HCT116 (cell line): ENCODE results near the gene FGD3. TPM values are rescaled to one million over a fixed set of nuclear protein-coding genes. Genes with fewer than 3 reads are reported as not detected.

Experiments used
- ATAC-seq: fragments of 200-7000 bp; cut with Tn5 transposase; 2 replicates; pipeline ENCODE4 v1.9.1; 2020; ENCODE audit warnings: mild to moderate bottlenecking, moderate library complexity
- BruUV-seq: library from RNA; stranded (reverse); fragments of 400-500 nt; replicated peaks from 2 replicates; lab custom pipeline; 2021; lab: Mats Ljungman, UMichigan
- CTCF ChIA-PET: fragments of 300-600 bp; sonication (Branson Sonifier 250); formaldehyde crosslinking; loops from one replicate; lab custom pipeline; 2021; ENCODE audit warnings: antibody characterized with exemption; lab: Charles Lee
- POLR2A ChIA-PET: fragments of 300-600, 350-600 bp; sonication (Branson Sonifier 250); formaldehyde crosslinking; loops from one replicate; lab custom pipeline; 2021; ENCODE audit warnings: antibody characterized with exemption; lab: Charles Lee
- RAD21 ChIA-PET, 2 experiments: fragments of 300-600 bp; sonication (Branson Sonifier 250); formaldehyde crosslinking; loops; one replicate each; lab custom pipeline; 2023; ENCODE audit warnings: low total read pairs in 2 of 2; ENCODE audit not compliant: uncharacterized antibody in 2 of 2, unreplicated experiment in 2 of 2, low non-redundant PET in 1 of 2; lab: Charles Lee
- DNase-seq: peaks from one replicate; pipeline ENCODE4 v3.0.0-alpha.2; 2010; ENCODE audit warnings: low read depth, low spot score
- H2AFZ ChIP-seq: fragments of 200-600 bp; shearing (Covaris generic), sonication (generic); 2 replicates; pipeline ENCODE4 v1.6.1; 2017; ENCODE audit warnings: low read depth, mixed run types, mixed read lengths, antibody characterized with exemption, low read length; ENCODE audit not compliant: poor library complexity, severe bottlenecking
- H3K27ac ChIP-seq: 2 replicates; pipeline ENCODE4 v1.5.1; 2012; ENCODE audit warnings: low read depth, low read length
- H3K27me3 ChIP-seq: fragments of 200-600 bp; sonication (generic); 2 replicates; pipeline ENCODE4 v1.6.1; 2016; ENCODE audit warnings: mixed run types, low read length, mixed read lengths; ENCODE audit not compliant: insufficient read depth
- H3K36me3 ChIP-seq, 2 experiments: fragments of 200-500 bp in 1 of 2; fragments of 200-600 bp in 1 of 2; sonication (Bioruptor generic) in 1 of 2; sonication (generic) in 1 of 2; 2 replicates each; pipeline versions ENCODE4 v1.5.1 to v1.6.1; 2014 to 2016; ENCODE audit warnings: low read length in 2 of 2, inconsistent platforms in 1 of 2, mixed read lengths in 1 of 2, mixed run types in 1 of 2; ENCODE audit not compliant: insufficient read depth in 2 of 2, control insufficient read depth in 1 of 2
- H3K4me1 ChIP-seq, 2 experiments: fragments of 200-600 bp in 1 of 2; sonication (generic) in 1 of 2; 2 replicates each; pipeline versions ENCODE4 v1.5.1 to v1.6.1; 2012 to 2017; ENCODE audit warnings: low read length in 2 of 2, inconsistent platforms in 1 of 2, mild to moderate bottlenecking in 1 of 2, mixed read lengths in 1 of 2, mixed run types in 1 of 2, moderate library complexity in 1 of 2; ENCODE audit not compliant: insufficient read depth in 2 of 2, control insufficient read depth in 1 of 2
- H3K4me2 ChIP-seq: fragments of 200-600 bp; sonication (generic); 2 replicates; pipeline ENCODE4 v1.6.1; 2017; ENCODE audit warnings: mixed run types, low read length, mixed read lengths
- H3K4me3 ChIP-seq, 2 experiments: fragments of 200-600 bp in 1 of 2; sonication (generic) in 1 of 2; replicated peaks in 1 of 2; 2 replicates each; pipeline ENCODE4 v1.5.1; 2011 to 2016; ENCODE audit warnings: low read length in 2 of 2, control low read depth in 1 of 2, low read depth in 1 of 2, mild to moderate bottlenecking in 1 of 2, mixed read lengths in 1 of 2, mixed run types in 1 of 2
- H3K79me2 ChIP-seq: fragments of 200-600 bp; sonication (generic); 2 replicates; pipeline ENCODE4 v1.6.1; 2017; ENCODE audit warnings: mild to moderate bottlenecking, mixed run types, low read length, moderate library complexity, mixed read lengths; ENCODE audit not compliant: insufficient read depth
- H3K9ac ChIP-seq: fragments of 200-600 bp; sonication (generic); 2 replicates; pipeline ENCODE4 v1.6.1; 2016; ENCODE audit warnings: low read length, mixed read lengths
- H3K9me2 ChIP-seq: fragments of 200-600 bp; sonication (generic), shearing (Covaris generic); 2 replicates; pipeline ENCODE4 v1.6.1; 2017; ENCODE audit warnings: mixed run types, mild to moderate bottlenecking, moderate library complexity; ENCODE audit not compliant: insufficient read depth
- H3K9me3 ChIP-seq, 2 experiments: fragments of 200-500 bp in 1 of 2; fragments of 200-600 bp in 1 of 2; sonication (Bioruptor generic) in 1 of 2; sonication (generic) in 1 of 2; 2 replicates each; pipeline ENCODE4 v1.6.1; 2014 to 2017; ENCODE audit warnings: low read length in 2 of 2, mixed read lengths in 2 of 2, inconsistent platforms in 1 of 2, low read depth in 1 of 2, mild to moderate bottlenecking in 1 of 2, mixed run types in 1 of 2, moderate library complexity in 1 of 2; ENCODE audit not compliant: control insufficient read depth in 1 of 2, insufficient read depth in 1 of 2
- H4K20me1 ChIP-seq: fragments of 200-600 bp; sonication (generic), shearing (Covaris generic); 2 replicates; pipeline ENCODE4 v1.6.1; 2017; ENCODE audit warnings: mixed run types, mild to moderate bottlenecking, moderate library complexity; ENCODE audit not compliant: insufficient read depth
- EGR1 ChIP-seq: IDR thresholded peaks from 2 replicates; pipeline ENCODE4 v1.6.1; 2012; ENCODE audit warnings: low read depth
- RAD21 ChIP-seq: IDR thresholded peaks from 2 replicates; pipeline ENCODE4 v1.6.1; 2012; ENCODE audit warnings: low read depth, mild to moderate bottlenecking
- SIN3A ChIP-seq: IDR thresholded peaks from 2 replicates; pipeline ENCODE4 v1.6.1; 2012; ENCODE audit warnings: low read depth
- SRF ChIP-seq: IDR thresholded peaks from 2 replicates; pipeline ENCODE4 v1.6.1; 2012; ENCODE audit warnings: low read depth
- TCF7L2 ChIP-seq: IDR thresholded peaks from 2 replicates; pipeline ENCODE4 v1.7.0; 2011; ENCODE audit warnings: borderline replicate concordance, inconsistent platforms; ENCODE audit not compliant: insufficient read depth, insufficient read length; ENCODE audit errors: extremely low read depth
- ZFX ChIP-seq: fragments of 450-650 bp; IDR thresholded peaks from 2 replicates; pipeline ENCODE4 v1.6.1; 2017
- intact Hi-C: fragments of 100-400 bp; cut with micrococcal nuclease; formaldehyde crosslinking; loops from 2 replicates; pipeline ENCODE4 v1.10.0; 2022
- total RNA-seq: library from RNA; stranded (reverse); gene quantifications from one replicate; pipeline ENCODE4 v1.2.1, GENCODE V29; 2021; ENCODE audit not compliant: unreplicated experiment
- TF ChIP-seq, protein P1 (sequence below): IDR thresholded peaks from 2 replicates; pipeline ENCODE4 v1.6.1; 2011; ENCODE audit warnings: mild to moderate bottlenecking, low read length, moderate library complexity; ENCODE audit not compliant: insufficient replicate concordance; ENCODE audit errors: extremely low read depth
- TF ChIP-seq, protein P2 (sequence below): IDR thresholded peaks from 2 replicates; pipeline ENCODE4 v1.6.1; 2012
- TF ChIP-seq, protein P3 (sequence below), 3 experiments: fragments of 200-600 bp in 1 of 3; sonication (generic) in 1 of 3; IDR thresholded peaks in 2 of 3; conservative IDR thresholded peaks in 1 of 3; 2 replicates each; pipeline ENCODE4 v1.5.1; 2012 to 2017; ENCODE audit warnings: low read depth in 2 of 3, low read length in 2 of 3, antibody characterized with exemption in 1 of 3, borderline replicate concordance in 1 of 3, control low read depth in 1 of 3, mild to moderate bottlenecking in 1 of 3, mixed read lengths in 1 of 3, mixed run types in 1 of 3, moderate library complexity in 1 of 3; ENCODE audit not compliant: insufficient read depth in 1 of 3

The FGD3 gene
- total RNA-seq, 1 experiment from 2014 or later, result 3.3 TPM

DNA sequence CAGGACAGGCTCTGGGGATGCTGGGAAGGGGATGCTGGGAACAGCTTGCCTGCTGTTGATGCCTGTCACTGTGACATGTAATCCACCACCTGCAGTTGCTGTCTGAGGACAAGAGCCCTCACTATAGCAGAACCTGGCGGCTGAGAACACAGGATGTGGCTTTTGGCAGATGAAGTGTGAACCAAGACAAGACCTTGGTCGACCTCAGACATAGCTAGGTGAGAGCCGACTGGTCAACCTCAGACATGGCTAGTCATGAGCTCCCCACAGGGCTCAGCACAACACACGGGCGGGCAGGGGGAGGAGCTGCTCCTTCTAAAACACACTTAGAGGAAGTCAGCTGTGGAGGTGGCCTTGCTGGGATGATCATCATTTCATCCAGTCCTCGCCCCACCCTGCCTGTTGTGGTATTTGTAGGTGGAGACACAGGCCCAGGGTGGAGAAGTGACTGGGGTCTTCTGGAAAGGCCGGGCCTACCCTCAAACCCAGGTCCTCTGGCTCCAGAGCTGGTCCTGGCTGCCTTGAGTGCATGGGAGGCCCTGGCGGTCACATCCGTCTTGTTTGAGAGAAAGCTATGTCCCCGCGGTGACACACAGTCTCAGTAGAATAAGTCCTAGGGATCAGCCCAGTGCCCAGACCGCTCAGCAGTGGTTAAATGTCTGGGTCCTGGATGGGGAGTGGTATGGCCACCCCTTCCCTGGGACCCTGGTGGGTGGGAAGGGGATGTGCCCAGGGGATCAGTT is 117.2 kb downstream of the FGD3 start:
- no peak overlapping the region for H3K4me2 ChIP-seq
- H2AFZ ChIP-seq, result no peak overlapping the region
- H3K9me3 ChIP-seq, result no peaks in the 10 kb centered on the region
- POLR2A ChIA-PET, result interaction anchor here (0.6 kb wide), 1 partner anchor 9 kb away, joined by 3 read pairs; no protein-coding TSS in a partner anchor
- no TSS peak for BruUV-seq
- no peaks in the 10 kb centered on the region for H3K36me3 ChIP-seq
- H3K9ac ChIP-seq, result no peak overlapping the region
- no peak overlapping the region for H3K27ac ChIP-seq
- RAD21 ChIA-PET, result interaction anchor here in 1 of 2 experiments (0.6 kb wide), 1 partner anchor 34 kb away, joined by 5 read pairs; no protein-coding TSS in a partner anchor
- no peaks in the 10 kb centered on the region for H4K20me1 ChIP-seq
- TF ChIP-seq SRF (no peak), TCF7L2 (no peak), EGR1 (no peak), RAD21 (no peak), SIN3A (no peak), ZFX (no peak)
- TF ChIP-seq, protein P1, sequence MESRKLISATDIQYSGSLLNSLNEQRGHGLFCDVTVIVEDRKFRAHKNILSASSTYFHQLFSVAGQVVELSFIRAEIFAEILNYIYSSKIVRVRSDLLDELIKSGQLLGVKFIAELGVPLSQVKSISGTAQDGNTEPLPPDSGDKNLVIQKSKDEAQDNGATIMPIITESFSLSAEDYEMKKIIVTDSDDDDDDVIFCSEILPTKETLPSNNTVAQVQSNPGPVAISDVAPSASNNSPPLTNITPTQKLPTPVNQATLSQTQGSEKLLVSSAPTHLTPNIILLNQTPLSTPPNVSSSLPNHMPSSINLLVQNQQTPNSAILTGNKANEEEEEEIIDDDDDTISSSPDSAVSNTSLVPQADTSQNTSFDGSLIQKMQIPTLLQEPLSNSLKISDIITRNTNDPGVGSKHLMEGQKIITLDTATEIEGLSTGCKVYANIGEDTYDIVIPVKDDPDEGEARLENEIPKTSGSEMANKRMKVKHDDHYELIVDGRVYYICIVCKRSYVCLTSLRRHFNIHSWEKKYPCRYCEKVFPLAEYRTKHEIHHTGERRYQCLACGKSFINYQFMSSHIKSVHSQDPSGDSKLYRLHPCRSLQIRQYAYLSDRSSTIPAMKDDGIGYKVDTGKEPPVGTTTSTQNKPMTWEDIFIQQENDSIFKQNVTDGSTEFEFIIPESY, result no peak
- TF ChIP-seq, protein P2, sequence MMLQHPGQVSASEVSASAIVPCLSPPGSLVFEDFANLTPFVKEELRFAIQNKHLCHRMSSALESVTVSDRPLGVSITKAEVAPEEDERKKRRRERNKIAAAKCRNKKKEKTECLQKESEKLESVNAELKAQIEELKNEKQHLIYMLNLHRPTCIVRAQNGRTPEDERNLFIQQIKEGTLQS, result no peak
- TF ChIP-seq, protein P3, sequence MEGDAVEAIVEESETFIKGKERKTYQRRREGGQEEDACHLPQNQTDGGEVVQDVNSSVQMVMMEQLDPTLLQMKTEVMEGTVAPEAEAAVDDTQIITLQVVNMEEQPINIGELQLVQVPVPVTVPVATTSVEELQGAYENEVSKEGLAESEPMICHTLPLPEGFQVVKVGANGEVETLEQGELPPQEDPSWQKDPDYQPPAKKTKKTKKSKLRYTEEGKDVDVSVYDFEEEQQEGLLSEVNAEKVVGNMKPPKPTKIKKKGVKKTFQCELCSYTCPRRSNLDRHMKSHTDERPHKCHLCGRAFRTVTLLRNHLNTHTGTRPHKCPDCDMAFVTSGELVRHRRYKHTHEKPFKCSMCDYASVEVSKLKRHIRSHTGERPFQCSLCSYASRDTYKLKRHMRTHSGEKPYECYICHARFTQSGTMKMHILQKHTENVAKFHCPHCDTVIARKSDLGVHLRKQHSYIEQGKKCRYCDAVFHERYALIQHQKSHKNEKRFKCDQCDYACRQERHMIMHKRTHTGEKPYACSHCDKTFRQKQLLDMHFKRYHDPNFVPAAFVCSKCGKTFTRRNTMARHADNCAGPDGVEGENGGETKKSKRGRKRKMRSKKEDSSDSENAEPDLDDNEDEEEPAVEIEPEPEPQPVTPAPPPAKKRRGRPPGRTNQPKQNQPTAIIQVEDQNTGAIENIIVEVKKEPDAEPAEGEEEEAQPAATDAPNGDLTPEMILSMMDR (IDR thresholded peaks at IDR 0.05 in 2 of 3, conservative IDR thresholded peaks at IDR 0.05 in 1 of 3; ENCODE audit: borderline replicate concordance in 1 of 3, insufficient read depth in 1 of 3, low read depth in 2 of 3, low read length in 2 of 3), result no peak
- TF ChIP-seq, all 23 proteins: peak for 0
- no peak for ATAC-seq
- Histone ChIP-seq H3K4me1 (peaks cover 7 to 22% of the 10 kb centered on the region in 2 experiments; a peak in 3 of 4 replicates), H3K27me3 (no peaks in the 10 kb centered on the region), H3K9me2 (no peaks in the 10 kb centered on the region), H3K79me2 (no peaks in the 10 kb centered on the region), H3K4me3 (no peak overlapping the region)
- CTCF ChIA-PET, result interaction anchor here (0.6 kb wide), 1 partner anchor 851 kb away, joined by 3 read pairs; no protein-coding TSS in a partner anchor
- intact Hi-C loops, result no loop called here
- DNase-seq, result no peak
